KMS-11 (cell line): ENCODE results near the gene CMBL.

Source experiments
- H2AFZ ChIP-seq: fragments of 200-600 bp; sonication (generic); 2 replicates; pipeline ENCODE4 v1.6.1; 2016; ENCODE audit warnings: antibody characterized with exemption, mixed run types, low read depth
- H3K27ac ChIP-seq: fragments of 200-600 bp; sonication (generic); 2 replicates; pipeline ENCODE4 v1.6.1; 2016; ENCODE audit warnings: mild to moderate bottlenecking, mixed run types
- H3K27me3 ChIP-seq: fragments of 200-600 bp; sonication (generic); 2 replicates; pipeline ENCODE4 v1.6.1; 2017; ENCODE audit warnings: mild to moderate bottlenecking, low read depth, mixed run types, moderate library complexity; ENCODE audit not compliant: insufficient read depth
- H3K36me3 ChIP-seq: fragments of 200-600 bp; sonication (generic); 2 replicates; pipeline ENCODE4 v1.6.1; 2017; ENCODE audit warnings: mild to moderate bottlenecking, mixed run types; ENCODE audit not compliant: insufficient read depth
- H3K4me1 ChIP-seq: fragments of 200-600 bp; sonication (generic); 2 replicates; pipeline ENCODE4 v1.6.1; 2016; ENCODE audit warnings: mild to moderate bottlenecking, low read depth, mixed run types; ENCODE audit not compliant: poor library complexity, severe bottlenecking
- H3K4me2 ChIP-seq: fragments of 200-600 bp; sonication (generic); 2 replicates; pipeline ENCODE4 v1.7.0; 2016; ENCODE audit warnings: mild to moderate bottlenecking, mixed run types
- H3K4me3 ChIP-seq: fragments of 200-600 bp; sonication (generic); IDR thresholded peaks from 2 replicates; pipeline ENCODE4 v1.6.1; 2017; ENCODE audit warnings: low read depth, low read length, mixed read lengths; ENCODE audit not compliant: insufficient read depth
- H3K79me2 ChIP-seq: fragments of 200-600 bp; sonication (generic); 2 replicates; pipeline ENCODE4 v1.6.1; 2016; ENCODE audit warnings: low read depth, mixed run types; ENCODE audit not compliant: insufficient read depth
- H3K9ac ChIP-seq: fragments of 200-600 bp; sonication (generic); 2 replicates; pipeline ENCODE4 v1.6.1; 2016; ENCODE audit warnings: mild to moderate bottlenecking, mixed run types
- H4K20me1 ChIP-seq: fragments of 200-600 bp; sonication (generic); 2 replicates; pipeline ENCODE4 v1.6.1; 2016; ENCODE audit warnings: mild to moderate bottlenecking, mixed run types; ENCODE audit not compliant: insufficient read depth
- CTCF ChIP-seq: fragments of 200-600 bp; sonication (generic); conservative IDR thresholded peaks from 2 replicates; pipeline ENCODE4 v1.6.1; 2017; ENCODE audit warnings: low read depth, mild to moderate bottlenecking, antibody characterized with exemption, low read length, moderate library complexity, mixed read lengths

The CMBL gene

GRCh38 chr5:10290438-10290837 is 17.3 kb downstream of the CMBL start:
- Histone ChIP-seq H3K36me3 (no peaks in the 10 kb centered on the region), H3K4me3 (no peak overlapping the region), H3K4me1 (peaks cover 42% of the 10 kb centered on the region), H3K9ac (no peak overlapping the region), H3K79me2 (no peaks in the 10 kb centered on the region), H4K20me1 (no peaks in the 10 kb centered on the region), H3K27me3 (no peaks in the 10 kb centered on the region), H3K4me2 (no peak overlapping the region), H2AFZ (no peak overlapping the region), H3K27ac (no peak overlapping the region)
- TF ChIP-seq CTCF, result no peak

GRCh38 chr5:10289991-10290390 is 17.7 kb downstream of the CMBL start:
- Histone ChIP-seq H3K4me2 (peak overlapping the region; percentile 91; the same call in 1 of the 2 replicates), H3K79me2 (no peaks in the 10 kb centered on the region), H3K27me3 (no peaks in the 10 kb centered on the region), H3K9ac (no peak overlapping the region), H2AFZ (no peak overlapping the region), H3K4me3 (no peak overlapping the region), H3K4me1 (peaks cover 47% of the 10 kb centered on the region), H3K36me3 (no peaks in the 10 kb centered on the region), H3K27ac (no peak overlapping the region), H4K20me1 (no peaks in the 10 kb centered on the region)
- no peak for TF ChIP-seq CTCF

DNA sequence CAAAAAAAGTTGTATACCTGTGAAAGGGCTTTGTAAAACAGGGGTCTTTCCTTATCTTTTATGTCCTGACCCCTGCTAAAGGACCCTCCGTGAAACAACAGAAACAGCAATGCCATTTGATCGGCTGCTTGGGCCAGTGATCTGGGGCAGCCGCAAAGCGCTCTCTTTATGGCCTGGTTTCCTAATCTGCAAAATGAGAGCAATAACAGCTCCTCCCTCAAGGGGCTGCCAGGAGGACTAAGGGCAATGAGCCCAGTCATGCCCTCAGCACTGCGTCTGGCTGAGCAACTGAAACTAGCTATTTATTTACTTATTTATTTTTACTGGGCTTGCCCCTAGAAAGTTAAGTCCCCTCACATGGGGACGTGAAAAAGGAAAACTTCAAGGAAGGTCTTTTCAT is 18.3 kb downstream of the CMBL start:
- no peak overlapping the region for H3K4me3 ChIP-seq
- peak overlapping the region; percentile 91 for H3K4me2 ChIP-seq
- H3K9ac ChIP-seq, result peak overlapping the region; percentile 46; the same call in 1 of the 2 replicates

GRCh38 chr5:10288592-10289219 is 19.0 kb downstream of the CMBL start:
- H3K9ac ChIP-seq, result peak overlapping the region; percentile 46; the same call in 1 of the 2 replicates
- no peaks in the 10 kb centered on the region for H3K36me3 ChIP-seq
- H3K4me2 ChIP-seq, result peak overlapping the region; percentile 91
- H3K4me1 ChIP-seq, result peaks cover 60% of the 10 kb centered on the region
- H4K20me1 ChIP-seq, result no peaks in the 10 kb centered on the region
- no peak; the same call in 1 of the 2 replicates for TF ChIP-seq CTCF
- peak overlapping the region; percentile 26; the same call in 1 of the 2 replicates for H2AFZ ChIP-seq
- no peaks in the 10 kb centered on the region for H3K79me2 ChIP-seq
- no peak overlapping the region for H3K4me3 ChIP-seq
- H3K27me3 ChIP-seq, result no peaks in the 10 kb centered on the region
- peak overlapping the region; percentile 56 for H3K27ac ChIP-seq

More for the DNA sequence above, 18.3 kb downstream of the CMBL start:
- no peaks in the 10 kb centered on the region for H3K36me3 ChIP-seq
- H3K27me3 ChIP-seq, result no peaks in the 10 kb centered on the region
- H2AFZ ChIP-seq, result peak overlapping the region; percentile 26; the same call in 1 of the 2 replicates
- H3K79me2 ChIP-seq, result no peaks in the 10 kb centered on the region
- peak overlapping the region; percentile 56; the same call in 1 of the 2 replicates for H3K27ac ChIP-seq
- peaks cover 53% of the 10 kb centered on the region for H3K4me1 ChIP-seq
- no peak; the same call in 1 of the 2 replicates for TF ChIP-seq CTCF
- no peaks in the 10 kb centered on the region for H4K20me1 ChIP-seq
